ENCODE data around the gene C9orf72.
A peak's percentile ranks its signal among the peaks of the same experiment; 100 is the strongest.

Gene C9orf72

GRCh38 chr9:27530915-27531755 lies 42.1 kb downstream of the C9orf72 start:
- POLR2A ChIA-PET, result no interaction called here
- no peak for DNase-seq (ENCODE audit: low read depth, low spot score)
- CTCF ChIA-PET, result interaction anchor here (1.7 to 6.5 kb wide), 7 partner anchors 11 to 198 kb away, joined by 4 to 89 read pairs (median 14); no protein-coding TSS in a partner anchor
- no peak overlapping the region for H3K4me3 ChIP-seq (ENCODE audit: low read depth, low read length)
- TF ChIP-seq, protein P1, sequence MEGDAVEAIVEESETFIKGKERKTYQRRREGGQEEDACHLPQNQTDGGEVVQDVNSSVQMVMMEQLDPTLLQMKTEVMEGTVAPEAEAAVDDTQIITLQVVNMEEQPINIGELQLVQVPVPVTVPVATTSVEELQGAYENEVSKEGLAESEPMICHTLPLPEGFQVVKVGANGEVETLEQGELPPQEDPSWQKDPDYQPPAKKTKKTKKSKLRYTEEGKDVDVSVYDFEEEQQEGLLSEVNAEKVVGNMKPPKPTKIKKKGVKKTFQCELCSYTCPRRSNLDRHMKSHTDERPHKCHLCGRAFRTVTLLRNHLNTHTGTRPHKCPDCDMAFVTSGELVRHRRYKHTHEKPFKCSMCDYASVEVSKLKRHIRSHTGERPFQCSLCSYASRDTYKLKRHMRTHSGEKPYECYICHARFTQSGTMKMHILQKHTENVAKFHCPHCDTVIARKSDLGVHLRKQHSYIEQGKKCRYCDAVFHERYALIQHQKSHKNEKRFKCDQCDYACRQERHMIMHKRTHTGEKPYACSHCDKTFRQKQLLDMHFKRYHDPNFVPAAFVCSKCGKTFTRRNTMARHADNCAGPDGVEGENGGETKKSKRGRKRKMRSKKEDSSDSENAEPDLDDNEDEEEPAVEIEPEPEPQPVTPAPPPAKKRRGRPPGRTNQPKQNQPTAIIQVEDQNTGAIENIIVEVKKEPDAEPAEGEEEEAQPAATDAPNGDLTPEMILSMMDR (IDR thresholded peaks at IDR 0.05; ENCODE audit: insufficient read depth, low read length, missing control alignments), result no peak

GRCh38 chr9:27529316-27530278 lies 43.7 kb downstream of the C9orf72 start, which contains the start of gene MOB3B:
TSS of gene MOB3B (minus strand) at chr9:27529814. CDS start at chr9:27455550, 74,264 bp downstream.
- DNase-seq (ENCODE audit: low read depth, low spot score), result no peak
- ChIA-PET CTCF (interaction anchor here (0.8 to 6.5 kb wide), 13 partner anchors 9 to 197 kb away, joined by 3 to 89 read pairs (median 6); no protein-coding TSS in a partner anchor), POLR2A (no interaction called here)
- TF ChIP-seq, protein P1 (IDR thresholded peaks at IDR 0.05; ENCODE audit: insufficient read depth, low read length, missing control alignments), result peak; percentile 85
- H3K4me3 ChIP-seq (ENCODE audit: low read depth, low read length), result peak within 1 kb of the TSS; percentile 56

DNA sequence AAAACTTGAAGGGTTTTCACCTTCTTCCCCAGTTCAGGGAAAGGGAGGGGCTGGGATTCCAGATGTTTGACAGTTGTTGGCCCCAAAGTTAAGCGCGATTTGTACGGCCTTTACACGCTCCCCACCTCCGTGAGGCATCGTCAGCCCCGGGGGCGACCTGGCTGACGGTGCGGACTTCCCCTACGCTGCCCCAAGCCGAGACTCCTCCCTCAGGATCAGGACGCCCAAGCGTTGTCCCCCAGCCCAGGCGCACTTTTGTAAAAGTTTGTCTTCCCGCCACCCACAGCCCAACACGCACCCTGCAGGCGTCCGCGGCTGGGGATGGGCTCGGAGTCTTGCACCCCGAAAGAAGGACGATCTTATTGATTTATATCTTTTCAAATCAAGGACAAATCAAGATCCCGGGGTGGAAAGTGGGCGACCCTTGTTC lies 44.4 kb downstream of the C9orf72 start:
- POLR2A ChIA-PET, result no interaction called here
- DNase-seq (ENCODE audit: low read depth, low spot score), result no peak

GRCh38 chr9:27528076-27528885 lies 45.0 kb downstream of the C9orf72 start:
- H3K4me3 ChIP-seq (ENCODE audit: low read depth, low read length), result peak overlapping the region; percentile 56
- ChIA-PET POLR2A (interaction anchor here (1.1 kb wide), 1 partner anchor 8 kb away, joined by 3 read pairs; no protein-coding TSS in a partner anchor), CTCF (interaction anchor here (1.2 to 6.5 kb wide), 3 partner anchors 18 to 196 kb away, joined by 4 to 89 read pairs (median 5); no protein-coding TSS in a partner anchor)
- TF ChIP-seq, protein P1 (IDR thresholded peaks at IDR 0.05; ENCODE audit: insufficient read depth, low read length, missing control alignments), result no peak
- DNase-seq (ENCODE audit: low read depth, low spot score), result no peak

More for the DNA sequence above, 44.4 kb downstream of the C9orf72 start:
- TF ChIP-seq, protein P1 (IDR thresholded peaks at IDR 0.05; ENCODE audit: insufficient read depth, low read length, missing control alignments), result no peak
- CTCF ChIA-PET, result interaction anchor here (0.8 to 6.5 kb wide), 10 partner anchors 9 to 196 kb away, joined by 3 to 89 read pairs (median 8); no protein-coding TSS in a partner anchor
- peak overlapping the region; percentile 56 for H3K4me3 ChIP-seq (ENCODE audit: low read depth, low read length)

DNA sequence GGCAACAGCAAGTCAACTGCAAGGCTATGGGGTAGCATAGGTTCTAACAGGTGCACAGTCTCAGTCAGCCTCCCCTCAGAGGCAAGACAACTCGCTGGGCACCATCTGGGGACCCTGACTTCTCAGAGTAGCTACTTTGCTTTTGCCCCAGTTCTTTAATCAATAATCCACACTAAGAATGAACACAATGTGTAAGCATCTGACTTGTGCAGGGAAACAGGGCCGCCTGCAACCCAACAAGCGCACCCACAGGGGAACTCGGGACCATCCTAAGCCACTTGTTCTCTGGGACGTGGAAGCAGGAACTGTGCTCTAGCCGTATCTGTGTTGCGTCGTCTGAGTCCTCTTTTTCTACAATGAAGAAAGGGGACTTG lies 45.6 kb downstream of the C9orf72 start:
- TF ChIP-seq, protein P1 (IDR thresholded peaks at IDR 0.05; ENCODE audit: insufficient read depth, low read length, missing control alignments), result no peak
- H3K4me3 ChIP-seq (ENCODE audit: low read depth, low read length), result no peak overlapping the region; the same call in 1 of the 2 replicates
- ChIA-PET POLR2A (interaction anchor here (1.1 kb wide), 1 partner anchor 9 kb away, joined by 3 read pairs; no protein-coding TSS in a partner anchor), CTCF (interaction anchor here (1.2 to 1.3 kb wide), 2 partner anchors 18 to 194 kb away, joined by 4 to 5 read pairs; no protein-coding TSS in a partner anchor)
- DNase-seq (ENCODE audit: low read depth, low spot score), result no peak
